Measurements from ENCODE around the gene VENTX.
A peak's percentile ranks its signal among the peaks of the same experiment; 100 is the strongest.
"Not testable (repeated sequence)": the region's sequence is repeated elsewhere in the genome, so short reads cannot be mapped to it uniquely, and the experiment has no call there.

The VENTX gene

DNA sequence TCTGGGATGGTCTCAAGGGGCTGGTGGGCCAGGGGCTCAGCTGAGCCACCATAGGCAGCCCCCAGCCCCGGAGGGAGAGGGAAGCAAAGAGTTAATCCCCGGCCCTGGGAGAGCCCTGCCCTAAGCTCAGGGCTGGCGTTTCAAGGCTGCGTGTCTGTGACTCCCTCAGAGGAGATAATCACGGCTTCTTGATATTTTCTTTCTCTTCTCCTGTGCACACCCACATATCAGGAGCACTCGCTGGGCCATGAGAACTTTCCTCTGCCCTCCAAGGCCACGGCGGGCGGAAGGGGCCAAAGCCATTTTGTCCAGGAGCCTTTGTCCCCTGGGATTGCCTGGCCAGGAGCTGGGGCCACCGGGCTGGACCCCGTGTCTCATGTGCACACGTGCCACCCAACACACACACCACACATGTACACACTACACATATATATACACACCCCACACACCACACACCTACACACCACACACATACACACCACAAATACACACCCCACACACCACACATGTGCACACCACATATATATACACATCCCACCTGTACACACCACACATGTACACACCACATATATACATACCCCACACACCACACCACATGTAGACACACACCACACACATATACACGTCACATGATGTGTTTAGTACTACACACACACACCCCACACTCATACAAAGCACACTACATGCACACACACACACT lies 16.9 kb downstream of the VENTX start:
- DNase-seq (ENCODE audit: low spot score), result no peak

GRCh38 chr10:133255323-133255722 lies 17.7 kb downstream of the VENTX start:
- DNase-seq (ENCODE audit: low spot score), result no peak

- DNase-seq (ENCODE audit: low spot score), result peak; percentile 71
Measured at GRCh38 chr10:133257489-133258065, 19.9 kb downstream of the VENTX start.

DNA sequence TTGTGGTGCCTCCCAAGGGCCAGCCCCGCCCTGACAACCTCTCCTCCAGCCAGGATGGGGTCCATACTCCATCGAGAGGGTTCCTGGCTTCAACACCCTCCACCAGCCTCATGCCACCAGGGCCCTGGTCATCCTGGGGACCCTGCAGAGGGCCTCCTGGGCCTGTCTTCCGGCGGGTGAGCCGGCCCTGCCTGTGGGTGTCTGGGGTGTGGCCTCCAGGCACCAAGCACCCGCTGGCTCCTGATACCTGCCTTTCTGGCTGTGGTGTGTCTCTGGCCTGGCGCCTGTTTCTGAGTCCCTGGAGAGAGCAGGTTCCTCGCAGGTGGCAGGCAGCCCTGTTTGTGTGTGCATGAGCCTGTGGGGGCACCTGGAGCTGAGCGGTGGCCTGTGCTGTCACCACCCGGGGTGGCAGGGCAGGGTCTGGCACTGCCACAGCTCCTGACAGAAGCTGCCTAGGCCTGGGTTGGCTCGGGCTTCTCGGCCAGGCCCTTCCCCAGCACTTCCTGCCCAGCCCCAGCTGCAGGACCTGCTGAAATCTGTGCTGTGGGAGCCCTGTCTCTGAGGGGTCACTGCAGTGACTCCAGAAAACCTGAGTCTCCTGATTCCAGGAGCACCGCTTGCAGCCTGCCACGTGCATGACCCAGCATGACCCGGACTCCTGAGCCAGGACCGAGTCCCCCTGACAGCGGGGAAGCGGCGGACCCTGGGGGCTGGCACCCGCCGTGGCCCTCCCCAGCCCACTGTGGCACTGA lies 20.6 kb downstream of the VENTX start:
- DNase-seq (ENCODE audit: low spot score), result no peak

DNA sequence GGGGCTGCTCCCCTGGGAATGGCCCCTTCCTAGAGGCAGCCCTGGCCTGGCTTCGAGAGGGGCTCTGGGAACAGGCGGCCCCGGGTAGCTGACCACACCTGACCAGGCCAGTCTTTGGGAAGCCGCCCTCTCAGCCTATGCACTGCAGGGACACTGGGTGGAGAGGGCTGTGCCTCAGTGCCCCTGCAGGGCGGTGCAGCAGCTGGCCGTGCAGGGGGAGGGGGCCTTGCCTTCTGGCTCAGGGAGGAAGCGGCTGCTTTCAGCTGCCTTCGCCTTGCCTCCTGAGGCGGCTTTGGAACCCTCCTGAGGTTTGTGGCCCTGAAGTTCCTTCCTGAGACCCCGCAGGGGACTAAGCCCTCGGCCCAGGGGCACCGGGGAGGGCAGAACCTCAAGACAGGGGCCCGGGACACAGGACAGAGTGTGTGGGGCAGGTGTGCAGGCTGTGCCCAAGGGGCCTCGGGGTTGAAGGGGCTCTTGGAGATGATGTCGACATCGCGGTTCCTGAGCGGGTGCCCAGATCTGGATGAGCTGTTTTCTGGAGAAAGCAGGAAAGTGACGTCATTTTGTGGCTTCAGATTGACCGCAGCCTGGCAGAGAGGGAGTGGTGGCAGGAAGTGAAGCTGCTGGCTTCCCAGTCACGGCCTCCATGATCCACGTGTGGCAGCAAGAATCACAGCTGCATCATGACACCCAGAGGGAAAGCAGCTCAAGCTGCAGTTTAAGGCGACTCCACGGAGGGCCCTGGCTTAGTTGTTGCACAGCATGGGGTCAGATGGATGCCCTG lies 21.4 kb downstream of the VENTX start:
- DNase-seq (ENCODE audit: low spot score), result no peak

DNA sequence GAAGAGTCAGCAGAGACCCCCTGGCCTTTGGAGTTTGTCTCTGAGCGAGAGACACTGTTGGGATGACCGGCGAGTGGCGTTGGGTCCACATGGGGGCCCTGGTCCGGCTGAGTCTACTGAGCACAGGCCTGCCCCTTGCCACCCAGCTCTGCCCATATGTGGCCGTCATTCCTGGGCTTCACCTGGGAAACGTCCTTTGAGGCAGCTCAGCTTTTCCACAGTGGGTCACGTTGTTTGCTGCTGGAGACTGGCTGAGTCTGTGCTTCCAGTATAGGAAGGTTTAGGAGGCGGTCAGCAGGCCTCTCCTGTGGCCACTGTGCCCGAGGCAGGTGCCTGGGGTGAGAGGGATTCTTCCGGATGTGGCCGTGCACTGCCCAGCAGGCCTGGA lies 21.9 kb downstream of the VENTX start:
- no peak for DNase-seq (ENCODE audit: low spot score)

GRCh38 chr10:133260895-133261725 lies 23.5 kb downstream of the VENTX start:
- DNase-seq (ENCODE audit: low spot score), result peak; percentile 68

DNA sequence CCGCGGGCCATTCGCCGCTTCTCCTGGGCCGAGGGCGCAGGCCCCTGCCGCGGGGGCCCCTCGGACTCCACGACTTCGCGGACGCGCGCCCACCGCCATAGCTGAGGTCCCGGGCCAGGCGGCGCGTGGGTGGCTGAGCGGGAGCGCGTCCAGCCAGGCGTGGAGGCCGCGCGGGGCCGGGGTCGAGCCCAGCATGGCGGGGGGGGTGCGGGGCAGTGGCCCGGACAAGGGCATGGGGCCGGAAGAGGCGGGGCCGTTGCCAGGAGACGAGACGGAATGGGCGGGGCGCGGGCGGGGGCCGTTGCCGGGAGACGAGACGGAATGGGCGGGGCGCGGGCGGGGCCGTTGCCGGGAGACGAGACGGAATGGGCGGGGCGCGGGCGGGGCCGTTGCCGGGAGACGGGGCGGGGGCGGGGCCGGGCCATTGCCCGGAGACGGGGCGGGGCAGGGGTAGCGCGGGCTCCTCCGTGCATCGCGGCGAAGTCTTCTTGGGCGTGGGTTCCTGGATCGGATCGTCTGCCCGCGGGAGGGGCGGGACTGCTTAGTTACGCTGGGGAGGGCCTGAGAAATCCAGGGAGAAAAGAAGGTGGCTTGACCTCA lies 24.2 kb downstream of the VENTX start:
- peak; percentile 85 for DNase-seq (ENCODE audit: low spot score)

GRCh38 chr10:133262696-133263095 lies 25.0 kb downstream of the VENTX start:
- no peak for DNase-seq (ENCODE audit: low spot score)

GRCh38 chr10:133263674-133264073 lies 26.0 kb downstream of the VENTX start:
- DNase-seq (ENCODE audit: low spot score), result no peak

- no peak for DNase-seq (ENCODE audit: low spot score)
Measured at GRCh38 chr10:133264461-133264860, 26.8 kb downstream of the VENTX start.

DNA sequence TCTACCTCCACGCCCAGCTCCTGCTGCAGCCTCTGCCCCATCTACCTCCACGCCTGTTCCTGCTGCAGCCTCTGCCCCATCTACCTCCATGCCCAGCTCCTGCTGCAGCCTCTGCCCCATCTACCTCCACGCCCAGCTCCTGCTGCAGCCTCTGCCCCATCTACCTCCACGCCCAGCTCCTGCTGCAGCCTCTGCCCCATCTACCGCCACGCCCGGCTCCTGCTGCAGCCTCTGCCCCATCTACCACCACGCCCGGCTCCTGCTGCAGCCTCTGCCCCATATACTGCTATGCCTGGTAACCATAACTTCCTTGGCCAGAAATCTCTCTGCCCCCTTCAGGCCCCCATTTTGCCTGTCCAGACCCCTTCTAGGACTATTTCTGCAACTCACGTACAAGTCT lies 27.4 kb downstream of the VENTX start:
- DNase-seq (ENCODE audit: low spot score), result not testable (repeated sequence)

DNA sequence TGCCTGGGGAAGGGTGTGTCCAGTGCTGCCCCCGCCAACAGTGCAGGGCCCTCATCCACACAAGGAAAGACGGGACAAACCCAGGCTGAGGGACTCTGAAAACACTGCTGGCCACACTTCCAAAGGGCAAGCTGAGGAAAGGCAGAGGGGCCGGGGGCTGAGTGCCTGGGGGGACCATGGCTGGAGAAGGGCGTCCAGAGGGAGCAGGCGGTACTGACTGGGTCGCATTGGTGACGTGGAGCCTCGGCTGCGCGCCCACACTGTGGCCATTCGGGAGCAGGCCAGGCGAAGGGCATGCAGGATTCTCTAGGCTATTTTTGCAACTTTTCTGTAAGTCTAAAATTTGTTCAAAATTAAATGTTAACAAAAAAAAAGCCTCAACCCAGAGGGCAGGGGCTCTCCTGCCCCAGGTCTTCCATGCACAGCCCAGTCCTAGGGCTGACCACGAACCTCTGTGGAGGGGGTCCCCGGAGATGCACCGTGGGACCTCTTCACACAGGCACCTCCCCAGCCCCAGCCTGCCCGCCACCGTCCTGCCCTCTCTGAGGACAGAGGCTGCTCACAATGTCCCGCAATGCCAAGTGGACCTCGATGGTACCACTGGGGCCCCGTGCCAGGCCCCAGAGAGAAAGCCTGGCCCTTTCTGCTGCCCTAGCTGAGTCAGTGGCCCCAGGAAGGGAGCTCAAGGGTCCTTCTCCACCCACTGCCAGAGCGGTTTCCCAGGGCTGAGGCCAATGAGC lies 28.6 kb downstream of the VENTX start:
- no peak for DNase-seq (ENCODE audit: low spot score)

- no peak for DNase-seq (ENCODE audit: low spot score)
Measured at GRCh38 chr10:133267293-133267692, 29.6 kb downstream of the VENTX start.

GRCh38 chr10:133267829-133268228 lies 30.2 kb downstream of the VENTX start:
- DNase-seq (ENCODE audit: low spot score), result no peak

GRCh38 chr10:133268532-133268931 lies 30.9 kb downstream of the VENTX start:
- DNase-seq (ENCODE audit: low spot score), result no peak

GRCh38 chr10:133269367-133269766 lies 31.7 kb downstream of the VENTX start:
- no peak for DNase-seq (ENCODE audit: low spot score)

- DNase-seq (ENCODE audit: low spot score), result no peak
Measured at GRCh38 chr10:133270204-133270603, 32.5 kb downstream of the VENTX start.

DNA sequence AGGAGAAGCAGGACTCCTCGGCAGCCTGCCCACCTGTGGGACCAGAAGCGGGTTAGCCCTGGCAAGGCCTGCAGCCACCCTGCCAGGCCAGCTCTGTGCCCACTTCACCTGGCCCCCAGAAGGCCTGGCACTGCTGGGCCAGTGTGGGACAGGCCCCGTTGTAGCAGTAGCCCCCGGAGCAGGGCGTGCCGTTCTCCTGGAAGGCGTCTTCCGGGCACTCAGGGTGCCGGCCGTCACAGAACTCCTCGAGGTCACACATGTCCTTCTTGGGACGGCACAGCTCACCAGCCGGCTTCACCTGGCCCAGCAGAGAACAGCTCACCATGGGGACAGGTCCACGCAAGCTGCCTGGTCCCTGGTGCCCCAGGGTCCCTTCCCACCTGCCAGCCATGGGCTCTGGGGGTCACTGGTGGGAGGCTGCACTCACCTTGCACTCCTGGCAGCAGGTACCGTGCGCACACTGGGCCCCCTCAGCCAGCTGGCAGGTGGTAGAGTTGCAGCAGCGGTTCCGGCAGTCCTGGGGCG lies 33.2 kb downstream of the VENTX start:
- DNase-seq (ENCODE audit: low spot score), result no peak

Measured in HuH-7.5 (cell line).